Ovary (tissue), 9 donors: Measurements from ENCODE around the gene BSPRY. TPM values are rescaled to one million over a fixed set of nuclear protein-coding genes. Genes with fewer than 3 reads are reported as not detected.

Experiments
- DNase-seq, 5 donors: peaks; one replicate each; pipeline ENCODE4 v3.0.0-alpha.2; 2019 to 2020
- H3K27ac ChIP-seq, 2 donors: fragments of 200-600 bp; one replicate each; pipeline versions ENCODE4 v1.5.1 to v1.8.0; 2019 to 2022
- H3K27me3 ChIP-seq: fragments of 200-600 bp; one replicate; pipeline ENCODE4 v1.8.0; 2022
- H3K36me3 ChIP-seq: fragments of 200-600 bp; sonication (generic); one replicate; pipeline ENCODE4 v1.5.1; 2019
- H3K4me1 ChIP-seq: one replicate; pipeline ENCODE4 v1.8.1; 2013; ENCODE audit warnings: mild to moderate bottlenecking, moderate library complexity; ENCODE audit not compliant: insufficient read depth
- H3K4me3 ChIP-seq: fragments of 200-600 bp; sonication (generic); one replicate; pipeline ENCODE4 v1.5.1; 2017
- H3K9me3 ChIP-seq, 2 donors: fragments of 200-600 bp in 1 of 2; sonication (generic) in 1 of 2; one replicate each; pipeline versions ENCODE4 v1.5.1 to v1.8.1; 2013 to 2019; ENCODE audit warnings: mild to moderate bottlenecking in 1 of 2, moderate library complexity in 1 of 2
- CTCF ChIP-seq, 3 donors: fragments of 450-650 bp in 2 of 3; fragments of 200-600 bp in 1 of 3; IDR thresholded peaks; one replicate each; pipeline versions ENCODE4 v1.5.1 to v1.8.0; 2016 to 2022; ENCODE audit warnings: antibody characterized with exemption in 3 of 3, mild to moderate bottlenecking in 1 of 3
- EP300 ChIP-seq: sonication (generic); formaldehyde crosslinking; IDR thresholded peaks from one replicate; pipeline ENCODE4 v1.6.1; 2017; ENCODE audit warnings: antibody characterized with exemption
- POLR2A ChIP-seq: fragments of 450-650 bp; IDR thresholded peaks from one replicate; pipeline ENCODE4 v1.6.1; 2017; ENCODE audit warnings: antibody characterized with exemption, mild to moderate bottlenecking, moderate library complexity
- WGBS, 3 donors: extraction: QIAGEN DNeasy Blood & Tissue Kit in 1 of 3; methylation state at CpG; one replicate each; pipeline versions ENCODE4 v1.1.5 to v1.1.7; 2013 to 2017; 5-methylcytosine and 5-hydroxymethylcytosine counted together
- intact Hi-C, 4 donors: fragments of 100-400 bp; cut with DNase I; formaldehyde crosslinking; loops; one replicate each; pipeline versions ENCODE4 v1.11.0 to v1.15.1; 2022 to 2023
- polyA plus RNA-seq, 2 donors: library from polyadenylated mRNA; stranded (reverse); fragments of 200-250 nt in 1 of 2; fragments of 350-450 nt in 1 of 2; fragmentation: Illumina TruSeq in 1 of 2; extraction: RNeasy Lipid Tissue Mini Kit (QIAGEN cat#74804) in 1 of 2; gene quantifications; one replicate each; pipeline ENCODE4 v1.2.3, GENCODE V29; 2013 to 2014
- total RNA-seq, 7 donors: library from RNA; depleted of rRNA in 2 of 7; stranded (reverse); fragments of >200 nt in 2 of 7; fragmentation: NEBNext Ultra II Directional in 3 of 7; extraction: Animal tissue kit (Norgen Biotek cat#: 25700) in 3 of 7; gene quantifications; one replicate each; pipeline versions ENCODE4 v1.1.0 to v1.2.4, GENCODE V29; 2016 to 2023
- donor health status: DM: no; HTN: no; CAD: no; lungs with moderate emphysema.
- donor health status: DM: no; HTN: no; CAD: no.
- donor health status: Bipolar disorder and iron deficiency.
- donor health status: DM: yes; HTN: yes; CAD: no.
- donor health status: DM: no; HTN: no; CAD: no.
- donor health status: DM: yes; HTN: yes; CAD: no.

BSPRY gene
- total and polyA plus RNA-seq, 9 donors, result 0.10 to 6.9 (median 0.35) TPM; not detected in 1

GRCh38 chr9:113409481-113409880, 60.1 kb downstream of the BSPRY start:
- intact Hi-C loops, result loop anchor here in 2 of 4 donors (10.0 kb wide), 2 partner anchors 105 to 135 kb away; partner anchors contain the start of genes CDC26 (in 1 of the 2), PRPF4 (in 1 of the 2) and RNF183 (in 1 of the 2)
- no peaks in the 10 kb centered on the region for H3K36me3 ChIP-seq
- H3K4me1 ChIP-seq, result peaks cover 3% of the 10 kb centered on the region
- H3K27ac ChIP-seq, result peak overlapping the region; percentile 96 to 98
- TF ChIP-seq POLR2A, result no peak
- TF ChIP-seq EP300, result no peak
- TF ChIP-seq CTCF (IDR thresholded peaks at IDR 0.05), result no peak
- no peaks in the 10 kb centered on the region for H3K9me3 ChIP-seq
- no peaks in the 10 kb centered on the region for H3K27me3 ChIP-seq
- DNase-seq, result no peak
- WGBS, 3 donors, result 33 to 40% (median 35%) methylated on average over 10 of the region's 10 CpGs
- peak overlapping the region; percentile 75 for H3K4me3 ChIP-seq

- Histone ChIP-seq H3K27ac (peak overlapping the region; percentile 96 to 98), H3K9me3 (no peaks in the 10 kb centered on the region), H3K4me1 (peaks cover 3% of the 10 kb centered on the region), H3K27me3 (no peaks in the 10 kb centered on the region), H3K4me3 (peak overlapping the region; percentile 75), H3K36me3 (no peaks in the 10 kb centered on the region)
- no peak for DNase-seq
- intact Hi-C loops, result loop anchor here in 2 of 4 donors (10.0 kb wide), 2 partner anchors 105 to 135 kb away; partner anchors contain the start of genes CDC26 (in 1 of the 2), PRPF4 (in 1 of the 2) and RNF183 (in 1 of the 2)
- TF ChIP-seq CTCF (IDR thresholded peaks at IDR 0.05) (no peak), POLR2A (no peak), EP300 (no peak)
- WGBS, 3 donors, result 0 to 1% (median 0%) methylated on average over 20 of the region's 20 CpGs
These were observed 60.5 kb downstream of the BSPRY start for GRCh38 chr9:113409883-113410206.

- Histone ChIP-seq H3K27me3 (no peaks in the 10 kb centered on the region), H3K4me1 (peaks cover 3% of the 10 kb centered on the region), H3K4me3 (peak within 1 kb of the TSS; percentile 75), H3K36me3 (no peaks in the 10 kb centered on the region), H3K9me3 (no peaks in the 10 kb centered on the region), H3K27ac (peak within 1 kb of the TSS; percentile 96 to 98)
- TF ChIP-seq EP300 (no peak), CTCF (IDR thresholded peaks at IDR 0.05) (peak in 1 of 3 donors; percentile 43), POLR2A (peak; percentile 76)
- DNase-seq, result peak; percentile 94 to 98 (median 95)
- intact Hi-C loops, result no loop called here
- 0 to 1% (median 0%) methylated on average over 60 to 61 of the region's 61 CpGs for WGBS, 3 donors
These were observed 61.0 kb downstream of the BSPRY start, which contains the start of the genes C9orf43 and POLE3 for GRCh38 chr9:113410207-113410864. C9orf43 (plus strand) TSS chr9:113410747; CDS start chr9:113413494, 2,747 bp downstream. POLE3 (minus strand) TSS chr9:113410675; CDS start chr9:113410293, 382 bp downstream.

- no peak overlapping the region for H3K27ac ChIP-seq
- intact Hi-C loops, result no loop called here
- TF ChIP-seq CTCF (IDR thresholded peaks at IDR 0.05) (no peak), POLR2A (no peak), EP300 (no peak)
These were observed 66.9 kb downstream of the BSPRY start for GRCh38 chr9:113416149-113416721.

More at GRCh38 chr9:113416149-113416721, 66.9 kb downstream of the BSPRY start:
- H3K9me3 ChIP-seq, result no peaks in the 10 kb centered on the region
- 65 to 71% (median 71%) methylated on average over 3 of the region's 3 CpGs for WGBS, 3 donors
- no peaks in the 10 kb centered on the region for H3K27me3 ChIP-seq
- peaks cover 2% of the 10 kb centered on the region for H3K4me1 ChIP-seq
- H3K36me3 ChIP-seq, result no peaks in the 10 kb centered on the region
- H3K4me3 ChIP-seq, result no peak overlapping the region
- no peak for DNase-seq
